H9 (cell line): Measurements from ENCODE around the gene MLLT3. TPM values are rescaled to one million over a fixed set of nuclear protein-coding genes. Genes with fewer than 3 reads are reported as not detected.

Source experiments
- DNase-seq: peaks from one replicate; pipeline ENCODE4 v3.0.0-alpha.2; 2017
- H2AFZ ChIP-seq: one replicate; pipeline ENCODE4 v1.6.1; 2013; ENCODE audit warnings: mild to moderate bottlenecking, low read length, control low read depth, moderate library complexity
- H2AK5ac ChIP-seq: 2 replicates; pipeline ENCODE4 v1.6.1; 2013; ENCODE audit warnings: low read length, control low read depth, mixed read lengths; ENCODE audit not compliant: insufficient read length
- H2BK120ac ChIP-seq: one replicate; pipeline ENCODE4 v1.6.1; 2013; ENCODE audit warnings: low read depth, mild to moderate bottlenecking, low read length, control low read depth, inconsistent platforms; ENCODE audit not compliant: poor library complexity, severe bottlenecking
- H2BK12ac ChIP-seq: 2 replicates; pipeline ENCODE4 v1.6.1; 2013; ENCODE audit warnings: low read length, control low read depth, mixed read lengths, low read depth; ENCODE audit not compliant: insufficient read length
- H2BK15ac ChIP-seq: 2 replicates; pipeline ENCODE4 v1.6.1; 2013; ENCODE audit warnings: low read depth, low read length, control low read depth
- H2BK20ac ChIP-seq: one replicate; pipeline ENCODE4 v1.6.1; 2013; ENCODE audit warnings: low read depth, mild to moderate bottlenecking, low read length, control low read depth, inconsistent platforms; ENCODE audit not compliant: poor library complexity, severe bottlenecking
- H2BK5ac ChIP-seq: 2 replicates; pipeline ENCODE4 v1.6.1; 2013; ENCODE audit warnings: low read length, control low read depth, mixed read lengths; ENCODE audit not compliant: insufficient read length
- H3K14ac ChIP-seq: 2 replicates; pipeline ENCODE4 v1.6.1; 2013; ENCODE audit warnings: low read length, control low read depth; ENCODE audit not compliant: insufficient read depth
- H3K18ac ChIP-seq: 2 replicates; pipeline ENCODE4 v1.6.1; 2013; ENCODE audit warnings: low read depth, mild to moderate bottlenecking, mixed read lengths, low read length, control low read depth; ENCODE audit not compliant: insufficient read length
- H3K23ac ChIP-seq: 2 replicates; pipeline ENCODE4 v1.6.1; 2013; ENCODE audit warnings: low read length, control low read depth, mixed read lengths, low read depth; ENCODE audit not compliant: insufficient read length
- H3K23me2 ChIP-seq: 2 replicates; pipeline ENCODE4 v1.6.1; 2013; ENCODE audit warnings: low read depth, mild to moderate bottlenecking, mixed read lengths, low read length, control low read depth; ENCODE audit not compliant: insufficient read length, poor library complexity, severe bottlenecking
- H3K27ac ChIP-seq: 2 replicates; pipeline ENCODE4 v1.5.1; 2013; ENCODE audit warnings: low read length, control low read depth, mixed read lengths, low read depth; ENCODE audit not compliant: insufficient read length
- H3K27me3 ChIP-seq: 2 replicates; pipeline ENCODE4 v1.6.1; 2013; ENCODE audit warnings: low read length, control low read depth, inconsistent platforms; ENCODE audit not compliant: insufficient read depth
- H3K4ac ChIP-seq: 2 replicates; pipeline ENCODE4 v1.6.1; 2013; ENCODE audit warnings: low read depth, mild to moderate bottlenecking, control low read depth, inconsistent platforms, low read length, moderate library complexity
- H3K4me1 ChIP-seq: 2 replicates; pipeline ENCODE4 v1.6.1; 2013; ENCODE audit warnings: low read length, control low read depth, inconsistent platforms; ENCODE audit not compliant: insufficient read depth
- H3K4me2 ChIP-seq: 2 replicates; pipeline ENCODE4 v1.6.1; 2013; ENCODE audit warnings: low read length, control low read depth, mixed read lengths; ENCODE audit not compliant: insufficient read length, insufficient read depth
- H3K56ac ChIP-seq: 2 replicates; pipeline ENCODE4 v1.6.1; 2013; ENCODE audit warnings: low read depth, mild to moderate bottlenecking, mixed read lengths, low read length, control low read depth; ENCODE audit not compliant: insufficient read length
- H3K79me1 ChIP-seq: 2 replicates; pipeline ENCODE4 v1.6.1; 2013; ENCODE audit warnings: low read depth, mild to moderate bottlenecking, moderate library complexity, low read length, control low read depth, inconsistent platforms; ENCODE audit not compliant: insufficient read depth, poor library complexity, severe bottlenecking
- H3K79me2 ChIP-seq: 2 replicates; pipeline ENCODE4 v1.6.1; 2013; ENCODE audit warnings: low read length, control low read depth, inconsistent platforms; ENCODE audit not compliant: insufficient read depth
- H3K9ac ChIP-seq: 2 replicates; pipeline ENCODE4 v1.6.1; 2013; ENCODE audit warnings: low read length, control low read depth, mixed read lengths; ENCODE audit not compliant: insufficient read length; ENCODE audit errors: extremely low read depth
- H3K9me3 ChIP-seq: one replicate; pipeline ENCODE4 v1.6.1; 2013; ENCODE audit warnings: low read depth, low read length, inconsistent platforms; ENCODE audit not compliant: control insufficient read depth
- H3T11ph ChIP-seq: one replicate; pipeline ENCODE4 v1.6.1; 2013; ENCODE audit warnings: mild to moderate bottlenecking, low read length, control low read depth, inconsistent platforms
- H4K20me1 ChIP-seq: one replicate; pipeline ENCODE4 v1.6.1; 2013; ENCODE audit not compliant: control insufficient read depth, insufficient read length, insufficient read depth
- H4K5ac ChIP-seq: 2 replicates; pipeline ENCODE4 v1.6.1; 2013; ENCODE audit warnings: low read depth, mild to moderate bottlenecking, mixed read lengths, low read length, control low read depth; ENCODE audit not compliant: insufficient read length
- H4K8ac ChIP-seq: replicated peaks from 2 replicates; pipeline ENCODE4 v1.6.1; 2013; ENCODE audit warnings: low read length, control low read depth, mixed read lengths, low read depth; ENCODE audit not compliant: insufficient read length
- H4K91ac ChIP-seq: 2 replicates; pipeline ENCODE4 v1.6.1; 2013; ENCODE audit warnings: low read depth, mild to moderate bottlenecking, moderate library complexity, mixed read lengths, low read length, control low read depth; ENCODE audit not compliant: insufficient read length
- H3K27ac Mint-ChIP-seq, 3 experiments: 2 replicates in 2 of 3; 3 replicates in 1 of 3; pipeline ENCODE4 v1.8.0; 2020 to 2021; ENCODE audit warnings: mixed read lengths in 3 of 3, mild to moderate bottlenecking in 1 of 3, moderate library complexity in 1 of 3
- H3K27me3 Mint-ChIP-seq: 2 replicates; pipeline ENCODE4 v1.8.0; 2021; ENCODE audit warnings: low read depth, mild to moderate bottlenecking, moderate library complexity, mixed read lengths
- H3K36me3 Mint-ChIP-seq, 3 experiments: 2 replicates in 2 of 3; 3 replicates in 1 of 3; pipeline ENCODE4 v1.8.0; 2020 to 2021; ENCODE audit warnings: low read depth in 3 of 3, mixed read lengths in 3 of 3; ENCODE audit not compliant: insufficient read depth in 1 of 3
- H3K4me1 Mint-ChIP-seq, 2 experiments: 2 replicates each; pipeline ENCODE4 v1.8.0; 2020; ENCODE audit warnings: mixed read lengths in 2 of 2
- H3K4me3 Mint-ChIP-seq, 2 experiments: 2 replicates in 1 of 2; 3 replicates in 1 of 2; pipeline ENCODE4 v1.8.0; 2020 to 2021; ENCODE audit warnings: mild to moderate bottlenecking in 2 of 2, mixed read lengths in 2 of 2, moderate library complexity in 1 of 2
- H3K9me3 Mint-ChIP-seq, 2 experiments: 2 replicates in 1 of 2; 3 replicates in 1 of 2; pipeline ENCODE4 v1.8.0; 2020; ENCODE audit warnings: mild to moderate bottlenecking in 2 of 2, mixed read lengths in 2 of 2, moderate library complexity in 1 of 2
- CTCF ChIP-seq: fragments of 200-600 bp; sonication (generic); conservative IDR thresholded peaks from 3 replicates; pipeline ENCODE4 v1.8.0; 2021; ENCODE audit warnings: antibody characterized with exemption, mild to moderate bottlenecking
- WGBS: extraction: QIAGEN DNeasy Blood & Tissue Kit; methylation state at CpG from one replicate; pipeline ENCODE4 v1.1.7; 2013; ENCODE audit warnings: missing lambda C conversion rate, low lambda C conversion rate, mixed read lengths; ENCODE audit not compliant: insufficient read length; ENCODE audit errors: extremely low coverage; 5-methylcytosine and 5-hydroxymethylcytosine counted together
- total RNA-seq: library from RNA; stranded (reverse); gene quantifications from 2 replicates; pipeline ENCODE4 v1.2.1, GENCODE V29; 2021

The MLLT3 gene
- total RNA-seq, 1 experiment from 2014 or later, result 3.9 TPM

- Histone ChIP-seq H3T11ph (no peak overlapping the region), H4K20me1 (no peaks in the 10 kb centered on the region), H3K9me3 (no peaks in the 10 kb centered on the region), H3K9ac (no peak overlapping the region), H2BK15ac (no peak overlapping the region), H3K79me2 (no peaks in the 10 kb centered on the region), H2AK5ac (no peak overlapping the region), H3K4ac (no peak overlapping the region), H3K56ac (no peak overlapping the region), H3K18ac (no peak overlapping the region), H3K23ac (no peak overlapping the region), H2BK120ac (no peak overlapping the region), H4K8ac (no peak overlapping the region), H2BK5ac (no peak overlapping the region), H3K23me2 (no peaks in the 10 kb centered on the region), H3K79me1 (no peaks in the 10 kb centered on the region), H3K4me2 (no peak overlapping the region), H2BK20ac (no peak overlapping the region), H4K91ac (no peak overlapping the region), H4K5ac (no peak overlapping the region), H3K4me1 (no peaks in the 10 kb centered on the region), H2AFZ (no peak overlapping the region), H2BK12ac (no peak overlapping the region), H3K27ac (no peak overlapping the region), H3K14ac (no peak overlapping the region), H3K27me3 (no peaks in the 10 kb centered on the region)
- WGBS, result no CpG with 5 or more reads among the region's 1 CpG
- no peaks in the 10 kb centered on the region for H3K9me3 Mint-ChIP-seq
- DNase-seq, result no peak
- TF ChIP-seq CTCF, result no peak
- no peak overlapping the region for H3K4me3 Mint-ChIP-seq
- H3K27ac Mint-ChIP-seq, result no peak overlapping the region
- no peaks in the 10 kb centered on the region for H3K27me3 Mint-ChIP-seq
- H3K36me3 Mint-ChIP-seq, result no peaks in the 10 kb centered on the region
- no peaks in the 10 kb centered on the region for H3K4me1 Mint-ChIP-seq
Observed at GRCh38 chr9:20428976-20429375, 193.3 kb downstream of the MLLT3 start.
